HepG2 (cell line): ENCODE data around the gene CMPK1. TPM values are rescaled to one million over a fixed set of nuclear protein-coding genes. Genes with fewer than 3 reads are reported as not detected.
A peak's percentile ranks its signal among the peaks of the same experiment; 100 is the strongest.

Source experiments
- ARHGAP35 ChIP-seq: sonication (generic); formaldehyde crosslinking; IDR thresholded peaks from 2 replicates; pipeline ENCODE4 v1.9.0; 2022; ENCODE audit warnings: mild to moderate bottlenecking, inconsistent platforms, moderate library complexity, missing genetic modification reagents, borderline replicate concordance
- BCL6 ChIP-seq: IDR thresholded peaks from 2 replicates; pipeline ENCODE4 v1.6.1; 2016; ENCODE audit warnings: missing genetic modification reagents, missing compliant biosample characterization
- CENPX ChIP-seq: sonication (generic); formaldehyde crosslinking; IDR thresholded peaks from 2 replicates; pipeline ENCODE4 v1.9.0; 2021; ENCODE audit warnings: mild to moderate bottlenecking, missing genetic modification reagents, moderate library complexity
- GATA4 ChIP-seq: sonication (generic); IDR thresholded peaks from 2 replicates; pipeline ENCODE4 v1.6.1; 2016; ENCODE audit warnings: antibody characterized with exemption, low read depth, borderline replicate concordance
- HNF4A ChIP-seq: sonication (generic); formaldehyde crosslinking; IDR thresholded peaks from 2 replicates; pipeline ENCODE4 v1.4.0; 2020; ENCODE audit warnings: missing genetic modification reagents
- SP4 ChIP-seq: sonication (generic); formaldehyde crosslinking; IDR thresholded peaks from 2 replicates; pipeline ENCODE4 v1.8.1; 2023; ENCODE audit warnings: mild to moderate bottlenecking, missing genetic modification reagents
- SRSF1 ChIP-seq: fragments of 200-400 bp; formaldehyde crosslinking; optimal IDR thresholded peaks from 2 replicates; pipeline ENCODE3; 2017; ENCODE audit warnings: mild to moderate bottlenecking, low read depth, low read length, moderate library complexity
- THYN1 ChIP-seq: sonication (generic); formaldehyde crosslinking; IDR thresholded peaks from 2 replicates; pipeline ENCODE4 v1.8.1; 2023; ENCODE audit warnings: low read depth, mild to moderate bottlenecking, moderate library complexity, missing genetic modification reagents, borderline replicate concordance
- ZMYM4 ChIP-seq: sonication (generic); formaldehyde crosslinking; IDR thresholded peaks from 2 replicates; pipeline ENCODE4 v1.8.1; 2023; ENCODE audit warnings: mild to moderate bottlenecking, missing genetic modification reagents
- ZNF660 ChIP-seq: sonication (generic); formaldehyde crosslinking; IDR thresholded peaks from 2 replicates; pipeline ENCODE4 v1.5.1; 2020; ENCODE audit warnings: mild to moderate bottlenecking, low read depth, missing genetic modification reagents, borderline replicate concordance
- ZNF674 ChIP-seq: sonication (generic); formaldehyde crosslinking; IDR thresholded peaks from 2 replicates; pipeline ENCODE4 v1.5.0; 2020; ENCODE audit warnings: low read depth, mild to moderate bottlenecking, missing genetic modification reagents
- ZNF724P ChIP-seq: sonication (generic); formaldehyde crosslinking; IDR thresholded peaks from 2 replicates; pipeline ENCODE4 v1.8.0; 2022; ENCODE audit warnings: missing genetic modification reagents, borderline replicate concordance
- ZSCAN22 ChIP-seq: sonication (generic); formaldehyde crosslinking; IDR thresholded peaks from 2 replicates; pipeline ENCODE4 v1.4.0; 2020; ENCODE audit warnings: mild to moderate bottlenecking, missing genetic modification reagents
- ZSCAN9 ChIP-seq: IDR thresholded peaks from 2 replicates; pipeline ENCODE4 v1.6.1; 2016; ENCODE audit warnings: borderline replicate concordance
- polyA plus RNA-seq, 8 experiments: library from polyadenylated mRNA; depleted of rRNA in 3 of 8; stranded (reverse) in 7 of 8; unstranded in 1 of 8; fragments of >200 nt; fragmentation: Illumina TruSeq in 4 of 8; extraction: Trizol in 4 of 8; gene quantifications; 2 replicates each; pipeline versions ENCODE4 v1.2.1 to v1.2.3, GENCODE V29; 2011 to 2016; ENCODE audit warnings: low read depth in 4 of 8, missing spikeins in 1 of 8, mixed read lengths in 1 of 8; ENCODE audit not compliant: insufficient read depth in 1 of 8
- total RNA-seq, 5 experiments: library from RNA; depleted of rRNA; stranded (reverse); fragments of >200 nt; fragmentation: Illumina TruSeq; extraction: Trizol; gene quantifications; 2 replicates each; pipeline ENCODE4 v1.2.3, GENCODE V29; 2016; ENCODE audit warnings: low read depth in 1 of 5
- TF ChIP-seq, protein P1 (sequence below): sonication (generic); formaldehyde crosslinking; IDR thresholded peaks from 2 replicates; pipeline ENCODE4 v1.4.0; 2020; ENCODE audit warnings: mild to moderate bottlenecking, missing genetic modification reagents, borderline replicate concordance
- TF ChIP-seq, protein P2 (sequence below): IDR thresholded peaks from 2 replicates; pipeline ENCODE4 v1.4.0; 2020; ENCODE audit warnings: mild to moderate bottlenecking, missing genetic modification reagents
- TF ChIP-seq, protein P3 (sequence below): sonication (generic); formaldehyde crosslinking; IDR thresholded peaks from 2 replicates; pipeline ENCODE4 v1.5.0; 2020; ENCODE audit warnings: mild to moderate bottlenecking, missing genetic modification reagents, borderline replicate concordance
- TF ChIP-seq, protein P4 (sequence below): sonication (generic); formaldehyde crosslinking; IDR thresholded peaks from 2 replicates; pipeline ENCODE4 v1.9.0; 2022; ENCODE audit warnings: low read depth, missing genetic modification reagents

Gene CMPK1
- total and polyA plus RNA-seq, 2 of the 13 experiments (the other 11 are each of a cell fraction or from before 2014, with no cell fraction given) = 38.3 to 92.0 TPM

DNA sequence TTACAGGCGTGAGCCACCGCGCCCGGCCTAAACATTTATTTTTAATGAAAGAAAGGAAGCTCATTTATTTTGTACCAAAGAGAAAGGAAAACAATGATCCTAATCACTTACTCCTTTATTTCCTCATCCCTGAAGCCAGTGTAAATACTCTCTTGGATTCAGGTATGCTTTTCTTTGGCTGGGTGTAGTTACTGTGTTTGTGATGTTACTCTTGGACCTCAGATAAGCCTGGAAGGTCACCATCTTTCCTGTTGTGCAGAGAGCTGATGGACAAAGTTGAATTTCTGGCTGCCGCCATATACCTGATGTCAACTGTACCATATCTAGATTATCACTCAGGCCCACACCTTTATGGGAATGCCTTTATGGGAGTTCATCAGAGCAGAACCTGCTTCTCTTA is 47.1 kb downstream of the CMPK1 start (continued):
- TF ChIP-seq, protein P1, sequence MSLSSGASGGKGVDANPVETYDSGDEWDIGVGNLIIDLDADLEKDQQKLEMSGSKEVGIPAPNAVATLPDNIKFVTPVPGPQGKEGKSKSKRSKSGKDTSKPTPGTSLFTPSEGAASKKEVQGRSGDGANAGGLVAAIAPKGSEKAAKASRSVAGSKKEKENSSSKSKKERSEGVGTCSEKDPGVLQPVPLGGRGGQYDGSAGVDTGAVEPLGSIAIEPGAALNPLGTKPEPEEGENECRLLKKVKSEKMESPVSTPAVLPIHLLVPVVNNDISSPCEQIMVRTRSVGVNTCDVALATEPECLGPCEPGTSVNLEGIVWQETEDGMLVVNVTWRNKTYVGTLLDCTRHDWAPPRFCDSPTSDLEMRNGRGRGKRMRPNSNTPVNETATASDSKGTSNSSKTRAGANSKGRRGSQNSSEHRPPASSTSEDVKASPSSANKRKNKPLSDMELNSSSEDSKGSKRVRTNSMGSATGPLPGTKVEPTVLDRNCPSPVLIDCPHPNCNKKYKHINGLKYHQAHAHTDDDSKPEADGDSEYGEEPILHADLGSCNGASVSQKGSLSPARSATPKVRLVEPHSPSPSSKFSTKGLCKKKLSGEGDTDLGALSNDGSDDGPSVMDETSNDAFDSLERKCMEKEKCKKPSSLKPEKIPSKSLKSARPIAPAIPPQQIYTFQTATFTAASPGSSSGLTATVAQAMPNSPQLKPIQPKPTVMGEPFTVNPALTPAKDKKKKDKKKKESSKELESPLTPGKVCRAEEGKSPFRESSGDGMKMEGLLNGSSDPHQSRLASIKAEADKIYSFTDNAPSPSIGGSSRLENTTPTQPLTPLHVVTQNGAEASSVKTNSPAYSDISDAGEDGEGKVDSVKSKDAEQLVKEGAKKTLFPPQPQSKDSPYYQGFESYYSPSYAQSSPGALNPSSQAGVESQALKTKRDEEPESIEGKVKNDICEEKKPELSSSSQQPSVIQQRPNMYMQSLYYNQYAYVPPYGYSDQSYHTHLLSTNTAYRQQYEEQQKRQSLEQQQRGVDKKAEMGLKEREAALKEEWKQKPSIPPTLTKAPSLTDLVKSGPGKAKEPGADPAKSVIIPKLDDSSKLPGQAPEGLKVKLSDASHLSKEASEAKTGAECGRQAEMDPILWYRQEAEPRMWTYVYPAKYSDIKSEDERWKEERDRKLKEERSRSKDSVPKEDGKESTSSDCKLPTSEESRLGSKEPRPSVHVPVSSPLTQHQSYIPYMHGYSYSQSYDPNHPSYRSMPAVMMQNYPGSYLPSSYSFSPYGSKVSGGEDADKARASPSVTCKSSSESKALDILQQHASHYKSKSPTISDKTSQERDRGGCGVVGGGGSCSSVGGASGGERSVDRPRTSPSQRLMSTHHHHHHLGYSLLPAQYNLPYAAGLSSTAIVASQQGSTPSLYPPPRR (CRISPR knock-in tag) = no peak
- TF ChIP-seq THYN1 (CRISPR knock-in tag) (no peak), ZSCAN9 (no peak), SRSF1 (no peak), ZSCAN22 (CRISPR knock-in tag) (no peak), GATA4 (no peak), ARHGAP35 (CRISPR knock-in tag) (no peak), HNF4A (CRISPR knock-in tag) (peak; percentile 55; the same call in 1 of the 2 replicates), ZNF660 (CRISPR knock-in tag) (no peak), CENPX (CRISPR knock-in tag) (no peak), ZNF674 (CRISPR knock-in tag) (no peak), SP4 (CRISPR knock-in tag) (no peak), ZNF724P (CRISPR knock-in tag) (no peak), ZMYM4 (CRISPR knock-in tag) (0 out of 2 replicates have a peak, but pooled peaks have one; percentile 24), BCL6 (CRISPR knock-in tag) (no peak)
- TF ChIP-seq, protein P2, sequence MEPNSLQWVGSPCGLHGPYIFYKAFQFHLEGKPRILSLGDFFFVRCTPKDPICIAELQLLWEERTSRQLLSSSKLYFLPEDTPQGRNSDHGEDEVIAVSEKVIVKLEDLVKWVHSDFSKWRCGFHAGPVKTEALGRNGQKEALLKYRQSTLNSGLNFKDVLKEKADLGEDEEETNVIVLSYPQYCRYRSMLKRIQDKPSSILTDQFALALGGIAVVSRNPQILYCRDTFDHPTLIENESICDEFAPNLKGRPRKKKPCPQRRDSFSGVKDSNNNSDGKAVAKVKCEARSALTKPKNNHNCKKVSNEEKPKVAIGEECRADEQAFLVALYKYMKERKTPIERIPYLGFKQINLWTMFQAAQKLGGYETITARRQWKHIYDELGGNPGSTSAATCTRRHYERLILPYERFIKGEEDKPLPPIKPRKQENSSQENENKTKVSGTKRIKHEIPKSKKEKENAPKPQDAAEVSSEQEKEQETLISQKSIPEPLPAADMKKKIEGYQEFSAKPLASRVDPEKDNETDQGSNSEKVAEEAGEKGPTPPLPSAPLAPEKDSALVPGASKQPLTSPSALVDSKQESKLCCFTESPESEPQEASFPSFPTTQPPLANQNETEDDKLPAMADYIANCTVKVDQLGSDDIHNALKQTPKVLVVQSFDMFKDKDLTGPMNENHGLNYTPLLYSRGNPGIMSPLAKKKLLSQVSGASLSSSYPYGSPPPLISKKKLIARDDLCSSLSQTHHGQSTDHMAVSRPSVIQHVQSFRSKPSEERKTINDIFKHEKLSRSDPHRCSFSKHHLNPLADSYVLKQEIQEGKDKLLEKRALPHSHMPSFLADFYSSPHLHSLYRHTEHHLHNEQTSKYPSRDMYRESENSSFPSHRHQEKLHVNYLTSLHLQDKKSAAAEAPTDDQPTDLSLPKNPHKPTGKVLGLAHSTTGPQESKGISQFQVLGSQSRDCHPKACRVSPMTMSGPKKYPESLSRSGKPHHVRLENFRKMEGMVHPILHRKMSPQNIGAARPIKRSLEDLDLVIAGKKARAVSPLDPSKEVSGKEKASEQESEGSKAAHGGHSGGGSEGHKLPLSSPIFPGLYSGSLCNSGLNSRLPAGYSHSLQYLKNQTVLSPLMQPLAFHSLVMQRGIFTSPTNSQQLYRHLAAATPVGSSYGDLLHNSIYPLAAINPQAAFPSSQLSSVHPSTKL (CRISPR knock-in tag) = peak; percentile 31; the same call in 1 of the 2 replicates
- TF ChIP-seq, protein P3, sequence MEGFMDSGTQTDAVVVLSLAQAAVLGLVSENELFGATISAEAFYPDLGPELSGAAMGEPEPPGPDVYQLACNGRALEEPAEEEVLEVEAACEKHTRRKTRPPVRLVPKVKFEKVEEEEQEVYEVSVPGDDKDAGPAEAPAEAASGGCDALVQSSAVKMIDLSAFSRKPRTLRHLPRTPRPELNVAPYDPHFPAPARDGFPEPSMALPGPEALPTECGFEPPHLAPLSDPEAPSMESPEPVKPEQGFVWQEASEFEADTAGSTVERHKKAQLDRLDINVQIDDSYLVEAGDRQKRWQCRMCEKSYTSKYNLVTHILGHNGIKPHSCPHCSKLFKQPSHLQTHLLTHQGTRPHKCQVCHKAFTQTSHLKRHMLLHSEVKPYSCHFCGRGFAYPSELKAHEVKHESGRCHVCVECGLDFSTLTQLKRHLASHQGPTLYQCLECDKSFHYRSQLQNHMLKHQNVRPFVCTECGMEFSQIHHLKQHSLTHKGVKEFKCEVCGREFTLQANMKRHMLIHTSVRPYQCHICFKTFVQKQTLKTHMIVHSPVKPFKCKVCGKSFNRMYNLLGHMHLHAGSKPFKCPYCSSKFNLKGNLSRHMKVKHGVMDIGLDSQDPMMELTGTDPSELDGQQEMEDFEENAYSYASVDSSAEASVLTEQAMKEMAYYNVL (CRISPR knock-in tag) = peak; percentile 95
- TF ChIP-seq, protein P4, sequence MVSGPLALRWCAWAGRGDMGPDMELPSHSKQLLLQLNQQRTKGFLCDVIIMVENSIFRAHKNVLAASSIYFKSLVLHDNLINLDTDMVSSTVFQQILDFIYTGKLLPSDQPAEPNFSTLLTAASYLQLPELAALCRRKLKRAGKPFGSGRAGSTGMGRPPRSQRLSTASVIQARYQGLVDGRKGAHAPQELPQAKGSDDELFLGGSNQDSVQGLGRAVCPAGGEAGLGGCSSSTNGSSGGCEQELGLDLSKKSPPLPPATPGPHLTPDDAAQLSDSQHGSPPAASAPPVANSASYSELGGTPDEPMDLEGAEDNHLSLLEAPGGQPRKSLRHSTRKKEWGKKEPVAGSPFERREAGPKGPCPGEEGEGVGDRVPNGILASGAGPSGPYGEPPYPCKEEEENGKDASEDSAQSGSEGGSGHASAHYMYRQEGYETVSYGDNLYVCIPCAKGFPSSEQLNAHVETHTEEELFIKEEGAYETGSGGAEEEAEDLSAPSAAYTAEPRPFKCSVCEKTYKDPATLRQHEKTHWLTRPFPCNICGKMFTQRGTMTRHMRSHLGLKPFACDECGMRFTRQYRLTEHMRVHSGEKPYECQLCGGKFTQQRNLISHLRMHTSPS (CRISPR knock-in tag) = no peak
